Chondrocyte (in vitro differentiated cells): ENCODE data around the gene SLC16A3. TPM values are rescaled to one million over a fixed set of nuclear protein-coding genes. Genes with fewer than 3 reads are reported as not detected.

ENCODE experiments used
- DNase-seq: peaks from one replicate; pipeline ENCODE4 v3.0.0; 2021; ENCODE audit warnings: mixed read lengths, low spot score
- H3K27ac Mint-ChIP-seq: one replicate; pipeline ENCODE4 v1.8.0; 2021; ENCODE audit warnings: mild to moderate bottlenecking, moderate library complexity, mixed read lengths; ENCODE audit not compliant: unreplicated experiment
- H3K27me3 Mint-ChIP-seq: 2 replicates; pipeline ENCODE4 v1.8.0; 2021; ENCODE audit warnings: low read depth, mixed read lengths
- H3K36me3 Mint-ChIP-seq: 2 replicates; pipeline ENCODE4 v1.8.0; 2021; ENCODE audit warnings: low read depth, mixed read lengths
- H3K4me1 Mint-ChIP-seq: 2 replicates; pipeline ENCODE4 v1.8.0; 2021; ENCODE audit warnings: low read depth, mild to moderate bottlenecking, mixed read lengths
- H3K4me3 Mint-ChIP-seq: one replicate; pipeline ENCODE4 v1.8.0; 2021; ENCODE audit warnings: mild to moderate bottlenecking, moderate library complexity, mixed read lengths; ENCODE audit not compliant: unreplicated experiment
- H3K9me3 Mint-ChIP-seq: 2 replicates; pipeline ENCODE4 v1.8.0; 2021; ENCODE audit warnings: low read depth, mixed read lengths
- CTCF ChIP-seq: fragments of 200-600 bp; sonication (generic); IDR thresholded peaks from 2 replicates; pipeline ENCODE4 v1.5.0; 2021; ENCODE audit warnings: antibody characterized with exemption, mild to moderate bottlenecking, moderate library complexity
- long read RNA-seq: library from polyadenylated mRNA; stranded (forward); transcript quantifications from one replicate; pipeline ENCODE4 v2.0.0, GENCODE V29; 2021
- total RNA-seq: library from RNA; stranded (reverse); gene quantifications from 3 replicates; pipeline ENCODE4 v1.2.1, GENCODE V29; 2021

The SLC16A3 gene
- 53.3 to 206 TPM (median 189 TPM) in 3 replicates for total RNA-seq
- long read RNA-seq, transcript SLC16A3-214 (5 exons, 2,002 nt) = major isoform, 5 of 21 reads
- long read RNA-seq, partial matches to known transcripts = 1 of 21 reads
- long read RNA-seq, other reads (novel, unspliced or antisense) = 15 of 21 reads

- Mint-ChIP-seq H3K9me3 (no peaks in the 10 kb centered on the region), H3K4me3 (peak within 1 kb of the TSS; percentile 85), H3K36me3 (no peaks in the 10 kb centered on the region), H3K4me1 (peaks cover 9% of the 10 kb centered on the region), H3K27ac (peak within 1 kb of the TSS; percentile 88), H3K27me3 (no peaks in the 10 kb centered on the region)
- no peak for TF ChIP-seq CTCF
- DNase-seq = no peak
Measured at GRCh38 chr17:82228842-82229697, at the start of gene SLC16A3. Gene SLC16A3 (plus strand): TSS chr17:82229042. CDS start chr17:82236009, 6,967 bp downstream.

GRCh38 chr17:82179412-82179811 is 49.4 kb upstream of the SLC16A3 start:
- no peak for TF ChIP-seq CTCF
- DNase-seq = no peak
- Mint-ChIP-seq H3K4me3 (no peak overlapping the region), H3K4me1 (no peaks in the 10 kb centered on the region), H3K27ac (no peak overlapping the region), H3K27me3 (no peaks in the 10 kb centered on the region), H3K36me3 (peaks cover 15% of the 10 kb centered on the region), H3K9me3 (no peaks in the 10 kb centered on the region)

GRCh38 chr17:82179946-82180475 is 48.8 kb upstream of the SLC16A3 start:
- DNase-seq = no peak
- H3K27ac Mint-ChIP-seq = no peak overlapping the region
- TF ChIP-seq CTCF = no peak
- no peaks in the 10 kb centered on the region for H3K27me3 Mint-ChIP-seq
- no peak overlapping the region for H3K4me3 Mint-ChIP-seq
- H3K9me3 Mint-ChIP-seq = no peaks in the 10 kb centered on the region
- H3K36me3 Mint-ChIP-seq = peaks cover 16% of the 10 kb centered on the region
- H3K4me1 Mint-ChIP-seq = no peaks in the 10 kb centered on the region

- Mint-ChIP-seq H3K27ac (no peak overlapping the region), H3K9me3 (no peaks in the 10 kb centered on the region), H3K4me1 (no peaks in the 10 kb centered on the region), H3K36me3 (peaks cover 15% of the 10 kb centered on the region), H3K27me3 (no peaks in the 10 kb centered on the region), H3K4me3 (no peak overlapping the region)
- no peak for TF ChIP-seq CTCF
- DNase-seq = no peak
Measured at GRCh38 chr17:82180776-82181528, 47.9 kb upstream of the SLC16A3 start.

- H3K9me3 Mint-ChIP-seq = no peaks in the 10 kb centered on the region
- H3K27ac Mint-ChIP-seq = no peak overlapping the region
- no peak for DNase-seq
- H3K4me3 Mint-ChIP-seq = no peak overlapping the region
- no peaks in the 10 kb centered on the region for H3K27me3 Mint-ChIP-seq
- no peak for TF ChIP-seq CTCF
- peaks cover 12% of the 10 kb centered on the region for H3K36me3 Mint-ChIP-seq
- H3K4me1 Mint-ChIP-seq = no peaks in the 10 kb centered on the region
Measured at GRCh38 chr17:82184761-82185160, 44.1 kb upstream of the SLC16A3 start.
